GM12878 (cell line): Measurements from ENCODE around the gene ITGA3. TPM values are rescaled to one million over a fixed set of nuclear protein-coding genes. Genes with fewer than 3 reads are reported as not detected.

ENCODE experiments used
- ATAC-seq: fragments of 200-7000 bp; cut with Tn5 transposase; 3 replicates; pipeline ENCODE4 v1.9.1; 2020; ENCODE audit warnings: mild to moderate bottlenecking, moderate library complexity
- BruUV-seq: library from RNA; stranded (reverse); fragments of 400-500 nt; replicated peaks from 2 replicates; lab custom pipeline; 2021; lab: Mats Ljungman, UMichigan
- CTCF ChIA-PET: fragments of 300-600 bp; sonication (Branson Sonifier 250); formaldehyde crosslinking; extraction: SDS; loops from one replicate; lab custom pipeline; 2021; ENCODE audit warnings: inconsistent platforms; lab: Yijun Ruan, JAX
- POLR2A ChIA-PET: fragments of 350-600 bp; formaldehyde crosslinking; extraction: SDS; loops from one replicate; lab custom pipeline; 2021; ENCODE audit warnings: inconsistent platforms; lab: Charles Lee
- RAD21 ChIA-PET: fragments of 300-600 bp; sonication (Branson Sonifier 250); formaldehyde crosslinking; loops from one replicate; lab custom pipeline; 2023; ENCODE audit warnings: antibody characterized with exemption; ENCODE audit not compliant: unreplicated experiment; lab: Charles Lee
- SMC1A ChIA-PET: fragments of 300-600 bp; sonication (Branson Sonifier 250); formaldehyde crosslinking; loops from one replicate; lab custom pipeline; 2023; ENCODE audit not compliant: unreplicated experiment, uncharacterized antibody; lab: Charles Lee
- DNase-seq: peaks from one replicate; pipeline ENCODE4 v3.0.0-alpha.2; 2011; ENCODE audit warnings: low read depth, low spot score
- FAIRE-seq: peaks from 3 replicates; lab custom pipeline; 2011; peaks lifted over from hg19 to GRCh38; lab: Jason Lieb, UNC
- H2AFZ ChIP-seq: 2 replicates; pipeline ENCODE4 v1.6.0; 2011; ENCODE audit warnings: low read depth, low read length, control low read depth; ENCODE audit not compliant: control insufficient read depth
- H3K27ac ChIP-seq: 2 replicates; pipeline ENCODE4 v1.5.1; 2011; ENCODE audit warnings: control low read depth; ENCODE audit not compliant: control insufficient read depth, insufficient read depth
- H3K27me3 ChIP-seq, 2 experiments: replicated peaks in 1 of 2; 2 replicates each; pipeline versions ENCODE4 v1.6.0 to v1.6.1; 2011; ENCODE audit warnings: low read length in 1 of 2; ENCODE audit not compliant: control insufficient read depth in 2 of 2, insufficient read depth in 2 of 2
- H3K36me3 ChIP-seq, 2 experiments: 2 replicates each; pipeline ENCODE4 v1.5.1; 2011; ENCODE audit warnings: low read length in 1 of 2; ENCODE audit not compliant: control insufficient read depth in 2 of 2, insufficient read depth in 2 of 2
- H3K4me1 ChIP-seq: 2 replicates; pipeline ENCODE4 v1.6.1; 2011; ENCODE audit warnings: mild to moderate bottlenecking, low read length, moderate library complexity, mixed read lengths; ENCODE audit not compliant: control insufficient read depth, insufficient read depth
- H3K4me2 ChIP-seq: 2 replicates; pipeline ENCODE4 v1.6.0; 2011; ENCODE audit warnings: control low read depth; ENCODE audit not compliant: control insufficient read depth, insufficient read depth
- H3K4me3 ChIP-seq: fragments of 200-600 bp; sonication (generic); 2 replicates; pipeline ENCODE4 v1.5.1; 2016
- H3K79me2 ChIP-seq: 2 replicates; pipeline ENCODE4 v1.6.0; 2011; ENCODE audit warnings: low read length; ENCODE audit not compliant: control insufficient read depth, insufficient read depth
- H3K9ac ChIP-seq: 2 replicates; pipeline ENCODE4 v1.8.0; 2011; ENCODE audit warnings: low read length, control low read depth, mixed read lengths; ENCODE audit not compliant: control insufficient read depth, insufficient read depth
- H3K9me3 ChIP-seq: replicated peaks from 3 replicates; pipeline ENCODE4 v1.5.1; 2011; ENCODE audit warnings: mild to moderate bottlenecking, low read length; ENCODE audit not compliant: control insufficient read depth, insufficient read depth
- H4K20me1 ChIP-seq: 2 replicates; pipeline ENCODE4 v1.6.0; 2011; ENCODE audit not compliant: control insufficient read depth, insufficient read depth
- ATF7 ChIP-seq: fragments of 450-650 bp; IDR thresholded peaks from 2 replicates; pipeline ENCODE4 v1.6.1; 2016; ENCODE audit warnings: low read depth, mild to moderate bottlenecking
- CREB1 ChIP-seq: IDR thresholded peaks from 2 replicates; pipeline ENCODE4 v1.6.1; 2012; ENCODE audit warnings: low read depth, mild to moderate bottlenecking, inconsistent platforms
- FOS ChIP-seq: IDR thresholded peaks from 3 replicates; pipeline ENCODE4 v1.6.1; 2011; ENCODE audit warnings: borderline replicate concordance; ENCODE audit not compliant: insufficient read length; ENCODE audit errors: extremely low read depth
- MEF2A ChIP-seq: IDR thresholded peaks from 2 replicates; pipeline ENCODE4 v1.6.1; 2011; ENCODE audit warnings: low read depth, mild to moderate bottlenecking, low read length, moderate library complexity; ENCODE audit not compliant: insufficient read depth
- MTA2 ChIP-seq: fragments of 450-650 bp; IDR thresholded peaks from 2 replicates; pipeline ENCODE4 v1.6.1; 2016; ENCODE audit warnings: low read depth, mild to moderate bottlenecking, moderate library complexity
- MYB ChIP-seq: fragments of 150-350 bp; IDR thresholded peaks from 2 replicates; pipeline ENCODE4 v1.6.1; 2014; ENCODE audit warnings: mild to moderate bottlenecking, low read depth, low read length, borderline replicate concordance
- NR2F1 ChIP-seq: fragments of 450-650 bp; conservative IDR thresholded peaks from 2 replicates; pipeline ENCODE4 v1.6.1; 2017; ENCODE audit warnings: mild to moderate bottlenecking
- PAX5 ChIP-seq: IDR thresholded peaks from 2 replicates; pipeline ENCODE4 v1.6.1; 2011; ENCODE audit warnings: low read depth, low read length, borderline replicate concordance
- SIN3A ChIP-seq: IDR thresholded peaks from 2 replicates; pipeline ENCODE4 v1.6.1; 2012; ENCODE audit warnings: low read depth, low read length, improper control_type of control experiment
- SIX5 ChIP-seq: IDR thresholded peaks from 2 replicates; pipeline ENCODE4 v1.6.1; 2011; ENCODE audit warnings: mild to moderate bottlenecking, low read depth, low read length, moderate library complexity; ENCODE audit not compliant: severe bottlenecking
- ZSCAN29 ChIP-seq: fragments of 450-650 bp; IDR thresholded peaks from 2 replicates; pipeline ENCODE4 v1.6.1; 2017; ENCODE audit warnings: mild to moderate bottlenecking, moderate library complexity
- WGBS: methylation state at CpG from one replicate; pipeline ENCODE4 v1.1.6; 2016; ENCODE audit warnings: low lambda C conversion rate; ENCODE audit not compliant: insufficient replicate concordance, insufficient coverage; ENCODE audit errors: missing lambda C conversion rate; 5-methylcytosine and 5-hydroxymethylcytosine counted together
- in situ Hi-C: fragments of 300-500 bp; cut with MboI; formaldehyde crosslinking; loops from 9 replicates; pipeline ENCODE4 v1.14.3; 2018; ENCODE audit warnings: mixed read lengths
- intact Hi-C: fragments of 100-400 bp; cut with micrococcal nuclease; formaldehyde crosslinking; loops from one replicate; pipeline ENCODE4 v1.14.2; 2022; ENCODE audit not compliant: unreplicated experiment
- polyA plus RNA-seq, 11 experiments: library from polyadenylated mRNA; depleted of rRNA in 4 of 11; unstranded in 6 of 11; stranded (reverse) in 5 of 11; fragments of >200 nt; fragmentation: Nextera tagmentation in 4 of 11; fragmentation: Illumina TruSeq in 1 of 11; extraction: Ambion mirVana in 4 of 11; extraction: Trizol in 1 of 11; gene quantifications; 1 replicate in 1 of 11; 2 replicates in 10 of 11; pipeline versions ENCODE4 v1.2.1 to v1.2.3, GENCODE V29; 2011 to 2016; ENCODE audit warnings: inconsistent platforms in 2 of 11, missing spikeins in 2 of 11, low read depth in 1 of 11
- total RNA-seq, 4 experiments: library from RNA; depleted of rRNA in 3 of 4; stranded (reverse); fragments of >200 nt in 3 of 4; fragmentation: Illumina TruSeq in 1 of 4; extraction: Trizol in 1 of 4; gene quantifications; 2 replicates each; pipeline versions ENCODE4 v1.2.1 to v1.2.3, GENCODE V29; 2013 to 2021
- TF ChIP-seq, protein P1 (sequence below): IDR thresholded peaks from 2 replicates; pipeline ENCODE4 v1.6.1; 2012; ENCODE audit warnings: mild to moderate bottlenecking, low read depth, low read length
- TF ChIP-seq, protein P2 (sequence below): IDR thresholded peaks from 2 replicates; pipeline ENCODE4 v1.6.1; 2011; ENCODE audit warnings: borderline replicate concordance, low read depth, mild to moderate bottlenecking, moderate library complexity, mixed read lengths, low read length; ENCODE audit not compliant: insufficient read depth; ENCODE audit errors: extremely low read length
- TF ChIP-seq, protein P3 (sequence below): fragments of 450-650 bp; IDR thresholded peaks from 2 replicates; pipeline ENCODE4 v1.6.1; 2016; ENCODE audit warnings: mild to moderate bottlenecking

Gene ITGA3
- total and polyA plus RNA-seq, 10 of the 15 experiments (the other 5 are each of a cell fraction or from before 2014, with no cell fraction given) = 0.29 to 13.4 (median 6.6) TPM

DNA sequence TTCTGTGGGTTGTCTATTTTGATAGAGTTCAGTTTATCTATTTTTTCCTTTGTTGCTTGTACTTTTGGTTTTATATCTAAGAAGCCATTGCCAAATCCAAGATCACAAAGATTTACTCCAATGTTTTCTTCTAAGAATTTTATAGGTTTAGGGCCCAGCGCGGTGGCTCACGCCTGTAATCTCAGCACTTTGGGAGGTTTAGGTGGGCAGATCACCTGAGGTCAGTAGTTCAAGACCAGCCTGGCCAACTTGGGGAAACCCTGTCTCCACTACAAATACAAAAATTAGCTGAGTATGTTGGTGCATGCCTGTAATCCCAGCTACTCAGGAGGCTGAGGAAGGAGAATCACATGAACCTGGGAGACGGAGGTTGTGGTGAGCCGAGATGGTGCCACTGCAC is 13.7 kb upstream of the ITGA3 start:
- H3K36me3 ChIP-seq = no peaks in the 10 kb centered on the region
- ChIA-PET SMC1A (interaction anchor here (1.4 kb wide), 1 partner anchor 11 kb away, joined by 3 read pairs; no protein-coding TSS in a partner anchor), CTCF (interaction anchor here (1.1 kb wide), 1 partner anchor 14 kb away, joined by 3 read pairs; no protein-coding TSS in a partner anchor), RAD21 (no interaction called here), POLR2A (no interaction called here)
- no peak overlapping the region for H3K27ac ChIP-seq
- BruUV-seq = no TSS peak
- no peak for FAIRE-seq
- TF ChIP-seq SIN3A (no peak), FOS (no peak), NR2F1 (no peak), MEF2A (no peak), PAX5 (no peak), MYB (no peak), ATF7 (no peak), ZSCAN29 (no peak), CREB1 (no peak), SIX5 (no peak), MTA2 (no peak)
- TF ChIP-seq, protein P1, sequence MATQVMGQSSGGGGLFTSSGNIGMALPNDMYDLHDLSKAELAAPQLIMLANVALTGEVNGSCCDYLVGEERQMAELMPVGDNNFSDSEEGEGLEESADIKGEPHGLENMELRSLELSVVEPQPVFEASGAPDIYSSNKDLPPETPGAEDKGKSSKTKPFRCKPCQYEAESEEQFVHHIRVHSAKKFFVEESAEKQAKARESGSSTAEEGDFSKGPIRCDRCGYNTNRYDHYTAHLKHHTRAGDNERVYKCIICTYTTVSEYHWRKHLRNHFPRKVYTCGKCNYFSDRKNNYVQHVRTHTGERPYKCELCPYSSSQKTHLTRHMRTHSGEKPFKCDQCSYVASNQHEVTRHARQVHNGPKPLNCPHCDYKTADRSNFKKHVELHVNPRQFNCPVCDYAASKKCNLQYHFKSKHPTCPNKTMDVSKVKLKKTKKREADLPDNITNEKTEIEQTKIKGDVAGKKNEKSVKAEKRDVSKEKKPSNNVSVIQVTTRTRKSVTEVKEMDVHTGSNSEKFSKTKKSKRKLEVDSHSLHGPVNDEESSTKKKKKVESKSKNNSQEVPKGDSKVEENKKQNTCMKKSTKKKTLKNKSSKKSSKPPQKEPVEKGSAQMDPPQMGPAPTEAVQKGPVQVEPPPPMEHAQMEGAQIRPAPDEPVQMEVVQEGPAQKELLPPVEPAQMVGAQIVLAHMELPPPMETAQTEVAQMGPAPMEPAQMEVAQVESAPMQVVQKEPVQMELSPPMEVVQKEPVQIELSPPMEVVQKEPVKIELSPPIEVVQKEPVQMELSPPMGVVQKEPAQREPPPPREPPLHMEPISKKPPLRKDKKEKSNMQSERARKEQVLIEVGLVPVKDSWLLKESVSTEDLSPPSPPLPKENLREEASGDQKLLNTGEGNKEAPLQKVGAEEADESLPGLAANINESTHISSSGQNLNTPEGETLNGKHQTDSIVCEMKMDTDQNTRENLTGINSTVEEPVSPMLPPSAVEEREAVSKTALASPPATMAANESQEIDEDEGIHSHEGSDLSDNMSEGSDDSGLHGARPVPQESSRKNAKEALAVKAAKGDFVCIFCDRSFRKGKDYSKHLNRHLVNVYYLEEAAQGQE = no peak
- TF ChIP-seq, protein P2, sequence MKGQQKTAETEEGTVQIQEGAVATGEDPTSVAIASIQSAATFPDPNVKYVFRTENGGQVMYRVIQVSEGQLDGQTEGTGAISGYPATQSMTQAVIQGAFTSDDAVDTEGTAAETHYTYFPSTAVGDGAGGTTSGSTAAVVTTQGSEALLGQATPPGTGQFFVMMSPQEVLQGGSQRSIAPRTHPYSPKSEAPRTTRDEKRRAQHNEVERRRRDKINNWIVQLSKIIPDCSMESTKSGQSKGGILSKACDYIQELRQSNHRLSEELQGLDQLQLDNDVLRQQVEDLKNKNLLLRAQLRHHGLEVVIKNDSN = no peak
- TF ChIP-seq, protein P3, sequence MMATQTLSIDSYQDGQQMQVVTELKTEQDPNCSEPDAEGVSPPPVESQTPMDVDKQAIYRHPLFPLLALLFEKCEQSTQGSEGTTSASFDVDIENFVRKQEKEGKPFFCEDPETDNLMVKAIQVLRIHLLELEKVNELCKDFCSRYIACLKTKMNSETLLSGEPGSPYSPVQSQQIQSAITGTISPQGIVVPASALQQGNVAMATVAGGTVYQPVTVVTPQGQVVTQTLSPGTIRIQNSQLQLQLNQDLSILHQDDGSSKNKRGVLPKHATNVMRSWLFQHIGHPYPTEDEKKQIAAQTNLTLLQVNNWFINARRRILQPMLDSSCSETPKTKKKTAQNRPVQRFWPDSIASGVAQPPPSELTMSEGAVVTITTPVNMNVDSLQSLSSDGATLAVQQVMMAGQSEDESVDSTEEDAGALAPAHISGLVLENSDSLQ = no peak
- H4K20me1 ChIP-seq = no peaks in the 10 kb centered on the region
- no peaks in the 10 kb centered on the region for H3K79me2 ChIP-seq
- no peak overlapping the region for H3K9ac ChIP-seq
- no peaks in the 10 kb centered on the region for H3K9me3 ChIP-seq
- WGBS = 81% methylated on average over 5 of the region's 5 CpGs
- intact Hi-C loops (no loop called here), in situ Hi-C loops (no loop called here)
- ATAC-seq = no peak
- no peak overlapping the region for H2AFZ ChIP-seq
- H3K4me1 ChIP-seq = no peaks in the 10 kb centered on the region
- H3K27me3 ChIP-seq = no peaks in the 10 kb centered on the region; a peak in 1 of 4 replicates
- no peak overlapping the region for H3K4me2 ChIP-seq
- H3K4me3 ChIP-seq = no peak overlapping the region
- DNase-seq = no peak
